GM21576 (cell line): ENCODE measurements around the gene LAMA4.

Experiments
- ATAC-seq: cut with Tn5 transposase; IDR thresholded peaks from one replicate; pipeline ENCODE4 v1.9.1; 2021; ENCODE audit warnings: mild to moderate bottlenecking, moderate library complexity; ENCODE audit not compliant: unreplicated experiment

Gene LAMA4

GRCh38 chr6:112279031-112279935 lies 24.9 kb upstream of the LAMA4 start:
- ATAC-seq: no peak

GRCh38 chr6:112275365-112275764 lies 21.0 kb upstream of the LAMA4 start:
- ATAC-seq: no peak

GRCh38 chr6:112274774-112275173 lies 20.4 kb upstream of the LAMA4 start:
- no peak for ATAC-seq

- no peak for ATAC-seq
Measured at GRCh38 chr6:112272799-112273198, 18.4 kb upstream of the LAMA4 start.

GRCh38 chr6:112270756-112271155 lies 16.4 kb upstream of the LAMA4 start:
- ATAC-seq: no peak

GRCh38 chr6:112269979-112270566 lies 15.7 kb upstream of the LAMA4 start:
- no peak for ATAC-seq

GRCh38 chr6:112269114-112269513 lies 14.7 kb upstream of the LAMA4 start:
- ATAC-seq: no peak

GRCh38 chr6:112268654-112269053 lies 14.3 kb upstream of the LAMA4 start:
- no peak for ATAC-seq

GRCh38 chr6:112268019-112268418 lies 13.7 kb upstream of the LAMA4 start:
- ATAC-seq: no peak

GRCh38 chr6:112266331-112266730 lies 12.0 kb upstream of the LAMA4 start:
- ATAC-seq: no peak

- no peak for ATAC-seq
Measured at GRCh38 chr6:112259337-112259675, 4.9 kb upstream of the LAMA4 start.

GRCh38 chr6:112258642-112259336 lies 4.4 kb upstream of the LAMA4 start:
- ATAC-seq: no peak

GRCh38 chr6:112257178-112257855 lies 3.0 kb upstream of the LAMA4 start:
- ATAC-seq: no peak

GRCh38 chr6:112254921-112255320 lies 554 bp upstream of the LAMA4 start:
- ATAC-seq: no peak

GRCh38 chr6:112253498-112253840 lies 898 bp downstream of the LAMA4 start:
- ATAC-seq: no peak

- ATAC-seq: no peak
Measured at GRCh38 chr6:112252571-112253497, 1.5 kb downstream of the LAMA4 start.

GRCh38 chr6:112251171-112251875 lies 3.0 kb downstream of the LAMA4 start:
- no peak for ATAC-seq

GRCh38 chr6:112249489-112249888 lies 4.9 kb downstream of the LAMA4 start:
- no peak for ATAC-seq

GRCh38 chr6:112247275-112247674 lies 7.1 kb downstream of the LAMA4 start:
- no peak for ATAC-seq
